Activated CD4-positive, alpha-beta T cell treated with anti-CD3 and anti-CD28 coated beads, Interleukin-10, Interleukin-2, amounts not matched to agents 100 ng/mL and 50 ng/mL, durations not matched to agents 16 hours and 8 hours (primary cell): ENCODE measurements around the gene RPS6KB1.
"Not testable (repeated sequence)": the region's sequence is repeated elsewhere in the genome, so short reads cannot be mapped to it uniquely, and the experiment has no call there.

Experiments
- DNase-seq: peaks from one replicate; pipeline ENCODE4 v3.0.0-alpha.2; 2020

Gene RPS6KB1

DNA sequence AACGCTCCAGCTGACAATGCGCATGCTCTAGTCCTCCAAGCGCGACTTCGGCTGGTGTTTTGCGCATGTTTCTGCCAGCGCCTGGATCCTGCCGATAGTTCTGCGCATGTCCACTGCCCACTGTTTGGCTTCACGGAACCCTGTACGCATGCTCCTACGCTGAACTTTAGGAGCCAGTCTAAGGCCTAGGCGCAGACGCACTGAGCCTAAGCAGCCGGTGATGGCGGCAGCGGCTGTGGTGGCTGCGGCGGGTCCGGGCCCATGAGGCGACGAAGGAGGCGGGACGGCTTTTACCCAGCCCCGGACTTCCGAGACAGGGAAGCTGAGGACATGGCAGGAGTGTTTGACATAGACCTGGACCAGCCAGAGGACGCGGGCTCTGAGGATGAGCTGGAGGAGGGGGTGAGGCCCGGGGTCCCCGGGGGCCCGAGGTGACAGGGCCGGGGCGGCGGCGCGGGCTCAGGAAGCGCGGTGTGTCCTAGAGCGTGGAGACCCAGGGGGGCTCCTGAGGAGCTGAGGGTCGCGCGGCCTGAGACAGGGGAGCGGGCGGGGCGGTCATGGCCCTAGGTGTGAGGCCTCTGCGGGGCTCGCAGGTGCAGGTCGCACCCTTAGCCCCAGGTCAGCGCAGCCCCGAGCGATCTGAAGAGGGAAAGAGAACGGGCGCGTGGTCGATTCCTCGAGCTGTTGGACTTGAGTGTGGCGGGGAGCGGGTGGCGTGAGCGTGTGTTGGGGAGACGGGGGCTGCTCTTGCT is at the start of gene RPS6KB1, which contains the start of gene TUBD1:
RPS6KB1 (plus strand) TSS at position 198 of the 752 bp plus-strand sequence; CDS start at position 262, 64 bp downstream.
TUBD1 (minus strand) TSS at position 20 of the 752 bp plus-strand sequence. CDS start 1,941 bp downstream, outside the sequence.
- DNase-seq: peak; percentile 99

DNA sequence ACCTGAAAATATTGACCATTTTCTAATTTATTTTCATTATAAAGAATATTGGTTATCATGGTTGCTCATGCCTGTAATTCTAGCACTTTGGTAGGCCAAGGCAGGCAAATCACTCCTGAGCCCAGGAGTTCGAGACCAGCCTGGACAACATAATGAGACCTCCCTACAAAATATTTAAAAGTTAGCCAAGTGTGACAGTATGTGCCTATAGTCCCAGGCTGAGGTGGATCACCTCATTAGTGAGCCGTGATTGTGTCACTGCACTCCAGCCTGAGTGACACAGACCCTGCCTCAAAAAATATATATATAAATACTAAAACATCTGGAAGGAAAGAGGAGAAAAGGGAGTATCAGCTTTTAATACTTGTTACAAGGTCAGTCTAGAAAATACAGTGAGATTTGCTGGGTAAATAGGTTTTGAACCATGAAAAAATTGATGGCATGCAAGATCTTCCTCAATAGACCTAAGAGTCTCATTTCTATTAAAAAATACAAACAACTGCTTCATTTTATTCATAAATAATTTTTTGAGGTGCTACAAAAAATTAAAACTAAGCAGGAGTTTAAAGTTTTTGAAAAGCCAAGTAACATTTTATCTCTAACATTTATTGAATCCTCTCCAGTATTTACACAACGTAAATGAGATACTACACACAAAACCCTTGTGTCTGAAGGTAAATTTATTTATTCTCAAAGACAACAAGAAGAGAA is 47.9 kb upstream of the RPS6KB1 start:
- DNase-seq: peak; percentile 45

DNA sequence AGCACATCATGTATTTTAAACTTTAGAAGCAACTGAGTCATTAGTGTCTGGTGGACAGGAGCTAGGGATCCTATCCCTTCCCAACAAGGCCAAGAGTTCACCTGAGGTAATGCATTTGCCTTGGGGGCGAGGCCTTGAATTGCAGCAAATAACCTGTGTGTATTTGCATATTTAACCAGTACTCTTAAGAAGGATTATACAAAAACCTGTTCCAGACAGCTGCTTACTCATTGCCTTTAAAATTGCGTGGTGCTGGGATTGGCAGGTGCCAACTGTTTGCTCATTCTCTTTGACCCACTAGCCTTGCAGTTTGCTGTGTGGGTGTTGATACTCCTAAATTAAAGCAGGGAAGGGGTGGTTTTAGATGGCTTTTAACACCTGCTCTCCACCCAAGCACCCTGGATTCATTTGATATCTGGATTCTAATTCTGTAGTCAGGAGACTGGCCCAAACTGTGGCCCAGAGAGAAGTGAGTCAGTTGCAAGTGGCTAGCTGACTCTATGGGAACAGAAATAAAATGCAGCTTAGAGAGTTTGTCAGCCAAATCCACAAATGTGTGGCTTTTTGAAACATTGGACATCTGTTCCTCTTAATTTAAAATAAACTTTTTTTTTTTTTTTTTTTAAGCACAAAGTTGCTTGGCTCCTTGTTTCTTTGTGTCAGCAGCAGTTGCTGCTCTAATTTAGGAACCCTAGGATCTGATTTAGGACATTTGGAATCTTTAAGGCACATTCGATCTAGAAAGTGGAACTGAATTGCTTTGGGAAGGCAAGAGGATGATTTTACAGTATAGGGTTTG is 47.1 kb upstream of the RPS6KB1 start:
- DNase-seq: peak; percentile 79

DNA sequence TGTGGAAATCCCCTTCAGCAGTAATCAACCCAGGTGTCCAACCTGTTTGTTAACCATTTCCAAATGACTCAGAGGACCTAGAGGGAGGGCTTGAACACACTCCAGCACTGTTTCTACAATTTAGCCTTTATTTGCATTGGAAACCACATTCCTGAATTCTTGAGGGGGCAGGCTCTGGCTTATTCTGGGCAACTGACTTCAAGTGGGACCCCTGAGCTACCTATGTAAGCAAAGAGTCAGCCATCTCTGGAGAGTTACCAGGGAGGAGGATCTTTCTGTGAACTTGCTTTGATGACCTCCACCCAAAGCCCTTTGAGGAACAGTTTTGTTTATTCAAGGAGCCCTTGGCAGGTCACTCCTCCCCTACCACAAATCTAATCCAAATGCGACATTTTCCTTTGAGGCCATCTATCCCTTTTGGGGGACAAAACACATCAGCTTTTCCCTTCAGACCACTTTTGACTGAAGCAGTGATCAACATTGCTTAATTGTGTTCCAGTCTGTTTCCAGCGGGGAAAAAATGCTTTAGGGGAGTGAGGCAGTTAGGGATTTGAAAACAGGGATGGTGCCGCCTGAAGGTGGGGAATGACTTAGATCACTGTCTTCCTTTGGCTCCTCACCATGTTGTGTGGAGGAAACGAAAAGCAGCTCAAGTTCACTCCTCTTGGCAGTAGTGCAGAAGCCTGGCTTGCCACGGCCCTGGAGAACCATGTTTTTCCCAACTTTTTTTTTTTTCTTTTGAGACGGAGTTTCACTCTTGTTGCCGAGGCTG is 46.3 kb upstream of the RPS6KB1 start:
- DNase-seq: peak; percentile 87

DNA sequence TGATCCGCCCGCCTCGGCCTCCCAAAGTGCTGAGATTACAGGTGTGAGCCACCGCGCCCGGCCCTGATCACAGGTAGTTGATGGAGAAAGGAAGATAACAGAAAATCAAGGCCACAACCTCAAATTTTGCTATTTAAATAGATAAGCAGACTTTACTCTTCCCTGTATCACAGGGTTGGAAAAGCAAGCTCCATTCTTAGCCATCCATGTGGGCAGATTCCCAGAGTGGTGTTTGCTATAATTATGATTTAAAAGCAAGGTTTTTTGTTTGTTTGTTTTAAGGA is 44.6 kb upstream of the RPS6KB1 start:
- DNase-seq: no peak

DNA sequence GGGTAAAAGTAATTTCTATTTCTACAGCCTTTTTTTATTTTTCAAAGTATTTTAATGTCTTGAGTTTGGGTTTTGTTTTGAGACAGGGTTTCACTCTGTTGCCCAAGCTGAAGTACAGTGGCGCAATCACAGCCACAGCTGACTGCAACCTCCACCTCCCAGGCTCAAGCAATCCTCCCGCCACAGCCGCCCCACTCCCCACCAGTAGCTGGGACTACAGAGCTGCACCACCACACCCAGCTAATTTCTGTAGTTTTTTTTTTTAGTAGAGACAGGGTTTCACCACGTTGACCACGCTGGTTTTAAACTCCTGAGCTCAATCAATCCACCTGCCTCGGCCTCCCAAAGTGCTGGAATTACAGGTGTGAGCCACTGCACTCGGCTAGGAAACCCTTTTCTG is 44.1 kb upstream of the RPS6KB1 start:
- DNase-seq: peak; percentile 95

DNA sequence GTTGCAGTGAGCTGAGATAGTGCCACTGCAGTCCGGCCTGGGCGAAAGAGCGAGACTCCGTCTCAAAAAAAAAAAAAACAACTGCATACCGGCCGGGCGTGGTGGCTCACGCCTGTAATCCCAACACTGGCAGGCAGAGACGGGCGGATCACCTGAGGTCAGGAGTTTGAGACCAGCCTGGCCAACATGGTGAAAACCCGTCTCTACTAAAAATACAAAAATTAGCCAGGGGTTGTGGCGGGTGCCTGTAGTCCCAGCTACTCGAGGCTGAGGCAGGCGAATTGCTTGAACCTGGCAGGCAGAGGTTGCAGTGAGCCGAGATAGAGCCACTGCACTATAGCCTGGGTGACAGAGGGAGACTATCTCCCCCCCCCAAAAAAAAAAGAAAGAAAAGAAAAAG is 42.6 kb upstream of the RPS6KB1 start:
- not testable (repeated sequence) for DNase-seq

DNA sequence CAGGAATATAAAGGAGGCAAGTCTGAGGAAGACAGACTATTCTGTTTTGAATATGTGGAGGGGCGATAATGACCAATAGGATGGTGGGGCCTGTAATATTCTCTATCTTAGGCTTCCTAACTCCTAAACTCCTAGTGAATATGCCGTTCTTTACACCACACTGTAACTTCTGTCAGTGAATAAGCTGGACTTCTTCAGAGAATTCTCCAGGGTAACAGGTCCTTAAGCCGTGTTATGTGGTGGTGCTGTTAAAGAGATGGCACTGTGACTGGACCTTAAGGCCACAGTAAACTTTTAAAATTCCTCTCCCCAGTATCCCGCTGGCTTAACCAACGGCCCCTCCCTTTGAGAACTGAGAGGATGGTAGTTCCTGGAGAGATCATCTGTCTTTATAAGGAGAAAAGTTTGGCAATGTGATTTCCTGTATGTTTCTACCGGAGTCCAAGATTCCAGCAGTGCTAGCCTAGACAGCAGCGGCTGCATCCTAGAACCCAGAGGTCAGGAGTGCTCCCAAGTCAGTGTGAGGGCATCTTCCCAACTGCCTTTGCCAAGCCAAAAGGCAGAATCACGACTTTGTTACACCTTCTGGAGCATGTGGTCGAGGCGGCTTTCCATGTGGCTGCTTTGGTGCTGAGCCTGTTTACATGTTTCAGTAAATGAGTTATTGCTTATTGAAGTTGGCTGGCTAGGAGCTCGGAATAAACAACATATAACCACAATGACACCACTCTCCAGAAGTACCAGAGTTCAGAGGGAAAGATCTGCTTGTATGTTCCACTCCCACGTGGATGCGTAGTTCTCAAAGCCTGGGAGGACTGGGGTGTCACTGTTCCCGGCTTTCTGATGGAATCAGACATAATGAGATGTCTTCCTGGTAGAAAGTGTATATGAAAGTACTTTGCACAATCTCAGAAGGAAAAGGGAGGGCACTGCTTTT is 41.2 kb upstream of the RPS6KB1 start:
- no peak for DNase-seq

DNA sequence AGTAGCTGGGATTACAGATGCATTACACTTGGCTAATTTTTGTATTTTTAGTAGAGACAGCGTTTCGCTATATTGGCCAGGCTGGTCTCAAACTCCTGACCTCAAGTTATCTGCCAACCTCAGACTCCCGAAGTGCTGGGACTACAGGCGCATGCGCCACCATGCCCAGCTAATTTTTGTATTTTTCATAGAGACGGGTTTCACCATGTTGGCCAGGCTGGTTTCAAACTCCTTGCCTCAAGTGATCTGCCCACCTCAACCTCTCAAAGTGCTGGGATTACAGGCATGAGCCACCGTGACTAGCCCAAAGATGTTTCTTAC is 40.1 kb upstream of the RPS6KB1 start:
- not testable (repeated sequence) for DNase-seq

DNA sequence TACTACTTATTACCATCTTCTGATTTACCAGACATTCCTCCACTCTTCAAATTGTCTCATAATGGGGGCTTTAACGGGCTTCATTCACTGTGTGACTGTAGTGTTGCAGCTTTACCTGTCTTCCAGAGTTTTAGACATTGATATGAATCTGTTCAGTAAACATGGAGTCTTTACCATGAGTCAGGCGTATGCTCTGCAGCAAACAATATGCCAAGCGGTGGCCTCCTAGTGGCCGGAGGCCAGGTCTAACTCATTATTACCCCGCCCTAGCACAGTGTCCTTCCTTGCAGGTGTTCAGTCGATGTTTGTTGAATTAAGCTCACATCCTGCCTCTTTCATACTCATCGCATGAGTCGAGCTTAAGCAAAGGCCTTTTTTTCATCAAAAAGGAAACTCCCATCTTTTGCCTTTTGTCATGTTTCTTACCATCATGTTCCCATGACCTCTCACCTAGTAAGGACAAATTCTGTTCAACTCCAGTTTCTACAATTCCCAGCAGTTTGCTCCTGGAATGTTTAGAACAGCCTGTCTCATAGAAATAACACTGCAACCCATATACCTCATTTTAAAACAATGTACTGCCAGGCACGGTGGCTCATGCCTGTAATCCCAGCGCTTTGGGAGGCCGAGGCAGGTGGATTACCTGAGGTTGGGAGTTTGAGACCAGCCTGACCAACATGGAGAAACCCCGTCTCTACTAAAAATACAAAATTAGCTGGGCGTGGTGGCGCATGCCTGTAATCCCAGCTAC is 39.6 kb upstream of the RPS6KB1 start:
- peak; percentile 76 for DNase-seq

DNA sequence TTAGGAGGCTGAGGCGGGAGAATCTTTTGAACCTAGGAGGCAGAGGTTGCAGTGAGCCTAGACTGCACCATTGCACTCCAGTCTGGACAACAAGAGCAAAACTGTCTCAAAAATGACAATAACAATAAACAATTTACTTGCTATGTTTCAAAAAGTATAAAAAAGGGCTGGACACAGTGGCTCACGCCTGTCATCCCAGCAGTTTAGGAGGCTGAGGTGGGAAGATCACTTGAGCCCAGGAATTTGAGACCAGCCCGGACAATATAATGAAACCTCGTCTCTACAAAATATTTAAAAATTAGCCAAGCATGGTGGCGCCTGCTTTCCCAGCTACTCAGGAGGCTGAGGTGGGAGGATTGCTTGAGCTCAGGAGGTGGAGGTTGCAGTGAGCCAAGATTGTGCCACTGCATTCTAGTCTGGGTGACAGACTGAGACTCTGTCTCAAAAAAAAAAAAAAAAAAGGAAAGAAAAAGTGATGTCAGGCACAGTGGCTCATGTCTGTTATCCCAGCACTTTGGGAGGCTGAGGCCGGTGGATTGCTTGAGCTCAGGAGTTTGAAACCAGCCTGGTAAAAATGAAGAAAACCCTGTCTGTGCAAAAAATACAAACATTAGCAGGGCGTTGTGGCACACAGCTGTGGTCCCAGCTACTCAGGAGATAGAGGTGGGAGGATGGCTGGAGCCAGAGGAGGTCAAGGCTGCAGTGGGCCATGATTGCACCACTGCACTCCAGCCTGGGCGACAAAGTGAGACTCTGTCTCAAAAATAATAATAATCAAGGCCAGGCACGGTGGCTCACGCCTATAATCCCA is 38.8 kb upstream of the RPS6KB1 start:
- not testable (repeated sequence) for DNase-seq

DNA sequence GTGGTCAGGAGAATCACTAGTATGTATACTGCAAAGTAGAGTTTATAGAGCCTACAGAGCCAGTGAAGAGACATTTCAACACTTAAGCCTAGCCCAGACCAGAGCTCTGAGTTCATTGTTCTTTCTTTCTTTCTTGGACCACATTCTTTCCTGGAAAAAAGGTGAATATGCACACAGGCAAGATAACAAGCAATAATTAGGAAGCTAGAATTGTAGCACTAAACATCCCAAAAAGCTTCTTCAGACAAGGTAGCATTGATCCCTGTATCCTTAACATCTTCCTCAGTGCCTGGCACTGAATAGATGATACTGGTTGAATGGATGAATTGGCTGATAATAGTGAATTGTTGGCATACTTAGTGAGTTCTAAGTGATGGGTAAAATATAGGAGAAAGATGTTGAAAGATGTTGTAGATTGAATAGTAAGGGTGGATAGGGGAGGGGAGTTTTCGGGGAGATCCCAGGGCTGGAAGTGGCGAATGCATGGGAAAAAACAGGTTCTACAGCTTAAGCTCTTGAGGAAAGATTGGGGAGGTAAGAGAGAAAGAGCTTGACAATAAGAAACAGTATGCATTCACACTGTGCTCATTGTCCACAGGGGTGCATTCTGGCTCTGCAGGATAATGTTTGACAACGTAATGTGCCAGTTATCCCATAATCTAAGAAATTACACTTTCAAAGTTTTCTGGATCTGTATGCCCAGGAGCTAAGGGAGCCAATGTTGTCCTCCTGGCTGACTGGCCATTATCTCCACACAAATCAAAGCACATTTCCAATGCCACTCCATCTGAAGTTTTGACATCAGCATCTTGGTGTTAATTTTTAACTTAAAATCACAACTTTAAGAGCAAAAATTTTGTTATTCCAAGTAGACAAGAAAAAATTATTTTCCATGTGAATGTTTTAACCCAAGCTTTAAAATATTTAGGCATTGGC is 35.8 kb upstream of the RPS6KB1 start:
- no peak for DNase-seq

DNA sequence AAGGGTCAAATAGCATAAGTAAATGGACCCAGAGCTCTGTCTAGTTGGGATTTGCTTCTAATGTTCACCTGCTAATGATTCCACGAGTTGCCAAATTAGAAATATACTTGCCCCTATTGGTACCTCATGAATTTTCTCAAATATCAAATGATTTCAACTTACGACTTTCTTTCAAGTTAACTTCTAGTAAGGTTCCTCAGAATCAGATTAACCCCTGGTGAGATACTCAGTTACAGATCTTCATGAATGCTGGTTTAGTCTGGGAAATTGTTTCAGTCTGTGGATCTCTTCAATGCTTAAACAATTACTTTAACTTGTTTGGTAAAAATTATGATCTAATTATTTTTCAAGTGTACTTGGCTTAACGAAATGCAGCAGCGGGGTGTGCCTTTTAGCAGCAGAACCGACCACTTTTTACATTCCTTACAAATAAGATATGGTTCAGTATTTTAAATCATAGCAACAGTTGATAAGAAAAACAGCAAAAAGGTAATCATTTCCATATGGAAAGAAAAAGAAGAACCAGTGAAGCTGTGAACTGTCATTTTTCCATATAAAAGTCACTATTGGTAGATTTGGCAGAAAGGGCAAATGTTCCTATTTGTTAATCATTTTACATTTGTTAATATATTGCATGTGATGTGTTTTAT is 34.6 kb upstream of the RPS6KB1 start:
- DNase-seq: no peak

DNA sequence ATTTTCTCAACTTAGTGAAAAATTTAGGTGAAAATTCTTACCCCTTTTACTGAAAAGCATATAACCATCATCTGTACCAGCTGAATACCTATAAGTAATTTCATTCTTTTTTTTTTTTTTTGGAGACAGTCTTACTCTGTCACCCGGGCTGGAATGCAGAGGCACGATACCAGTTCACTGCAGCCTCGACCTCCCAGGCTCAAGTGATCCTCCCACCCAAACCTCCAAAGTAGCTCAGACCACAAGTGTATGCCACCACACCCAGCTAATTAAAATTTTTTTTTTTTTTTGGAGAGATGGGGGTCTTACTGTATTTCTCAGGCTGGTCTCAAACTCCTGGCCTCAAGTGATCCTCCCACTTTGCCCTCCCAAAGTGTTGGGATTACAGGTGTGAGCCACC is 34.0 kb upstream of the RPS6KB1 start:
- no peak for DNase-seq

DNA sequence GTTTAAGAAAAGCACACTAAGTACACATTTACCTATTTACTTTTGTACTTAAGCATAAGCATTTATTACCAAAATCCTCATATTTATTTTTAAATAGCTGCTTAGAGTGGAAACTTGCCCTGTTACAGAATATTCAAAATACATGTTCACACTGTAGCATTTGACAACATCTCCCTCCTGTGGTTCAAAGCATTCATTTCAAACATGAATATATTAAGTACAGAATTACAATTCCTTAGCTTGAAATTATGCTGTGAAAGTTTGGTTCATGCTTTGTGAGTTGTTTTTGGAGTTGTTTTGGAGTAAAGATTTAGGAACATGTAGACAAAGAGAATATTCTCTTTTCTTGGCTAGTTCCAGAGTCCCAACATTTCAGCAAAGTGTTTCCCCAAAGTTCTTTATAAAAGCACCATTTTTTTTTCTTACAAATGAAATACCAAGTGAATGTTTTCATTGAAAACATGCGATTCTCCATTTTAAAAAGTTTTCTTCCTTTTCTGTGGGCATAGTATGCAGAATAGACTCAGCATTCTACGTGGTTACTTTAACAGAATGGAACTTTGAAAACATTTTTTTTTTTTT is 33.4 kb upstream of the RPS6KB1 start:
- peak; percentile 33 for DNase-seq

DNA sequence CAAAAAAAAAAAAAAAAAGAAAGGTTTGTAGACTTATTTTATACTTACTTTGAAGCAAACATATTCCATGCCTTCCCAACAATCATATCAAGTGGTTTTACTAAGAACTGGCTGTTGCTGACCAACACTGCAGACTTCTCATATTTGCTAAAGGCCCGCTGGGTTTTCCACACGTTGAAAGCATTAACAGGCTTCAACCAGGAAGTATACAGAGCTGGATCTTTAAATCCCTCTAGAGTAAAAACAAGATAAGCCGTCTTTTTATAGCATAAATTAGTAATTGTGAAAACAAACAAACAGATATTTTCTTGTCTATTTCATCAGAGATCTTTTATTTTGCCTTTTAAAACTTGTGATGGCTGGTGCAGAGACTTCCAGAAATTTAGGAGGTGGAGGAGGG is 29.3 kb upstream of the RPS6KB1 start:
- no peak for DNase-seq

DNA sequence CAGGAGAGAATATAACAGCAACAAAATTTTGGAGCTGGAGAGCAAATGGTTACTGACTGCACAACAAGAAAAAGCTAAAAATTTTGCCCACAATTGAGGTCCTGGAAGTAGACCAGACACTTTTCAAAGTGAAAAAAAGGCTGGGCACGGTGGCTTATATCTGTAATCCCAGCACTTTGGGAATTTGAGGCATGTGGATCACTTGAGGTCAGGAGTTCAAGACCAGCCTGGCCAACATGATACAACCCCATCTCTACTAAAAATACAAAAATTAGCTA is 23.0 kb upstream of the RPS6KB1 start:
- DNase-seq: no peak

DNA sequence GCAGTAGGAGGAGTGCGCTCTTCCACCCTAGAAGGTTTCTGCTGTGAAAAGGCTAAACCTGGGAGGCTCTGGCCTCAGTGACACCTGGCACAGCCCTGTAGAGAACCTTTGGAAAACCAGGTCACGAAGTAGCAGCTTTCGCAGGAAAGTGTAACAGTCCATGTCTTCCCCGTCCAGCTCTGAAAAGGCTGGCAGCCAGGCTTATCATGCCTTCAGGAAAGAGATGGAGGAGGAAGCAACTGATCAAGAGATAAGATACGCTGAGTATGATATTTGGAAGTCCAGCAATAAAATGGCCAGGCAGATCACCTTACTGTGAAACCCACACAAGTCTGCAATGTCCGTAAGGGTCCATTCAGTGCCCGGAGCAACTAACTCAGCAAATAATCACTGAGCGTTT is 22.4 kb upstream of the RPS6KB1 start:
- DNase-seq: no peak
